H1 (cell line): ENCODE measurements around the gene CAMSAP3. TPM values are rescaled to one million over a fixed set of nuclear protein-coding genes. Genes with fewer than 3 reads are reported as not detected.

Experiments
- CTCF ChIA-PET: fragments of 300-600 bp; sonication (Branson Sonifier 250); formaldehyde crosslinking; loops from one replicate; lab custom pipeline; 2021; ENCODE audit not compliant: partially characterized antibody; lab: Charles Lee
- POLR2A ChIA-PET: fragments of 300-600 bp; sonication (Branson Sonifier 250); formaldehyde crosslinking; loops from one replicate; lab custom pipeline; 2021; ENCODE audit warnings: inconsistent platforms; ENCODE audit not compliant: partially characterized antibody; lab: Charles Lee
- DNase-seq, 2 experiments: peaks; one replicate each; pipeline versions ENCODE4 v3.0.0 to v3.0.0-alpha.2; 2010 to 2022; ENCODE audit warnings: low spot score in 2 of 2, low read depth in 1 of 2, mixed read lengths in 1 of 2
- FAIRE-seq: peaks from 2 replicates; lab custom pipeline; 2011; peaks lifted over from hg19 to GRCh38; lab: Jason Lieb, UNC
- H2AFZ ChIP-seq: 2 replicates; pipeline ENCODE4 v1.8.1; 2012; ENCODE audit warnings: low read length, inconsistent platforms
- H2AK5ac ChIP-seq: 2 replicates; pipeline ENCODE4 v1.6.1; 2013; ENCODE audit warnings: low read depth, low read length
- H2BK120ac ChIP-seq: replicated peaks from 2 replicates; pipeline ENCODE3; 2013; ENCODE audit warnings: low read depth, low read length, inconsistent platforms
- H2BK12ac ChIP-seq: 2 replicates; pipeline ENCODE4 v1.6.1; 2013; ENCODE audit warnings: low read depth, low read length
- H2BK15ac ChIP-seq: 2 replicates; pipeline ENCODE4 v1.6.1; 2013; ENCODE audit warnings: low read length
- H2BK20ac ChIP-seq: 2 replicates; pipeline ENCODE4 v1.6.1; 2013; ENCODE audit warnings: low read length
- H2BK5ac ChIP-seq: 2 replicates; pipeline ENCODE4 v1.6.1; 2013; ENCODE audit warnings: low read depth, low read length
- H3K14ac ChIP-seq: 2 replicates; pipeline ENCODE4 v1.6.1; 2013; ENCODE audit warnings: inconsistent platforms; ENCODE audit not compliant: insufficient read length
- H3K18ac ChIP-seq: 2 replicates; pipeline ENCODE4 v1.6.1; 2013; ENCODE audit warnings: low read length; ENCODE audit errors: extremely low read depth
- H3K23ac ChIP-seq: 2 replicates; pipeline ENCODE4 v1.6.1; 2013; ENCODE audit warnings: inconsistent platforms; ENCODE audit not compliant: insufficient read length
- H3K23me2 ChIP-seq: 2 replicates; pipeline ENCODE4 v1.6.1; 2013; ENCODE audit warnings: low read depth, low read length
- H3K27ac ChIP-seq: 2 replicates; pipeline ENCODE4 v1.6.1; 2011; ENCODE audit warnings: low read depth, low read length, inconsistent platforms
- H3K27me3 ChIP-seq, 4 experiments: replicated peaks in 1 of 4; 1 replicate in 1 of 4; 2 replicates in 3 of 4; pipeline versions ENCODE4 v1.6.1 to v1.8.1; 2011 to 2013; ENCODE audit warnings: low read length in 3 of 4, mild to moderate bottlenecking in 3 of 4, inconsistent platforms in 2 of 4, mixed read lengths in 2 of 4, moderate library complexity in 1 of 4; ENCODE audit not compliant: control insufficient read depth in 3 of 4, insufficient read depth in 3 of 4; ENCODE audit errors: extremely low read depth in 1 of 4
- H3K36me3 ChIP-seq, 4 experiments: 2 replicates each; pipeline versions ENCODE4 v1.6.1 to v1.8.1; 2011 to 2013; ENCODE audit warnings: mild to moderate bottlenecking in 4 of 4, low read length in 3 of 4, moderate library complexity in 2 of 4, control low read depth in 1 of 4, inconsistent platforms in 1 of 4; ENCODE audit not compliant: insufficient read depth in 4 of 4, control insufficient read depth in 2 of 4
- H3K4ac ChIP-seq: replicated peaks from 2 replicates; pipeline ENCODE3; 2013; ENCODE audit warnings: low read length, low read depth, mixed read lengths, inconsistent platforms; ENCODE audit not compliant: insufficient read length
- H3K4me1 ChIP-seq, 4 experiments: replicated peaks in 1 of 4; 1 replicate in 1 of 4; 2 replicates in 3 of 4; pipeline versions ENCODE4 v1.6.1 to v1.8.1; 2011 to 2013; ENCODE audit warnings: low read length in 3 of 4, inconsistent platforms in 2 of 4, mixed read lengths in 1 of 4; ENCODE audit not compliant: insufficient read depth in 4 of 4, control insufficient read depth in 3 of 4
- H3K4me2 ChIP-seq, 2 experiments: 2 replicates each; pipeline versions ENCODE4 v1.6.1 to v1.8.1; 2011 to 2013; ENCODE audit warnings: low read depth in 2 of 2, low read length in 2 of 2, control low read depth in 1 of 2, inconsistent platforms in 1 of 2, mild to moderate bottlenecking in 1 of 2; ENCODE audit not compliant: insufficient read depth in 1 of 2
- H3K4me3 ChIP-seq, 4 experiments: fragments of 200-600, 300-600 bp in 1 of 4; sonication (generic), shearing (Covaris generic), sonication (Bioruptor Twin) in 1 of 4; 2 replicates each; pipeline versions ENCODE4 v1.5.1 to v1.8.1; 2011 to 2016; ENCODE audit warnings: low read length in 4 of 4, low read depth in 3 of 4, control low read depth in 2 of 4, inconsistent platforms in 2 of 4, mild to moderate bottlenecking in 2 of 4, mixed read lengths in 1 of 4, moderate library complexity in 1 of 4; ENCODE audit not compliant: insufficient read depth in 2 of 4; ENCODE audit errors: extremely low read depth in 1 of 4
- H3K56ac ChIP-seq: replicated peaks from 2 replicates; pipeline ENCODE3; 2013; ENCODE audit warnings: low read depth, mild to moderate bottlenecking, mixed read lengths, low read length, inconsistent platforms; ENCODE audit not compliant: insufficient read length
- H3K79me1 ChIP-seq: 2 replicates; pipeline ENCODE4 v1.6.1; 2013; ENCODE audit warnings: low read depth, low read length, control low read depth
- H3K79me2 ChIP-seq, 2 experiments: 2 replicates each; pipeline versions ENCODE4 v1.6.1 to v1.8.1; 2012 to 2013; ENCODE audit warnings: low read length in 2 of 2, mild to moderate bottlenecking in 2 of 2, inconsistent platforms in 1 of 2; ENCODE audit not compliant: insufficient read depth in 2 of 2, control insufficient read depth in 1 of 2
- H3K9ac ChIP-seq, 4 experiments: replicated peaks in 1 of 4; 1 replicate in 1 of 4; 2 replicates in 3 of 4; pipeline versions ENCODE4 v1.6.1 to v1.8.1; 2011 to 2013; ENCODE audit warnings: low read depth in 3 of 4, low read length in 3 of 4, control low read depth in 2 of 4, mild to moderate bottlenecking in 2 of 4, moderate library complexity in 2 of 4, inconsistent platforms in 1 of 4; ENCODE audit errors: extremely low read depth in 1 of 4
- H3K9me3 ChIP-seq, 2 experiments: 2 replicates each; pipeline versions ENCODE4 v1.6.1 to v1.8.1; 2012 to 2013; ENCODE audit warnings: mild to moderate bottlenecking in 2 of 2, moderate library complexity in 2 of 2, control low read depth in 1 of 2, inconsistent platforms in 1 of 2, low read depth in 1 of 2, low read length in 1 of 2, mixed read lengths in 1 of 2; ENCODE audit not compliant: insufficient read depth in 2 of 2
- H4K20me1 ChIP-seq, 2 experiments: replicated peaks in 1 of 2; 2 replicates each; pipeline versions ENCODE3 to v1.8.1; 2011 to 2013; ENCODE audit warnings: inconsistent platforms in 2 of 2, low read length in 2 of 2, mild to moderate bottlenecking in 1 of 2; ENCODE audit not compliant: insufficient read depth in 2 of 2, control insufficient read depth in 1 of 2
- H4K5ac ChIP-seq: 2 replicates; pipeline ENCODE4 v1.6.1; 2013; ENCODE audit warnings: low read length, low read depth, mixed read lengths, inconsistent platforms; ENCODE audit not compliant: insufficient read length
- H4K8ac ChIP-seq: 2 replicates; pipeline ENCODE4 v1.8.0; 2013; ENCODE audit warnings: mild to moderate bottlenecking, moderate library complexity, low read length, inconsistent platforms; ENCODE audit not compliant: insufficient read depth; ENCODE audit errors: extremely low read depth
- H4K91ac ChIP-seq: replicated peaks from 2 replicates; pipeline ENCODE3; 2013; ENCODE audit warnings: low read length, mixed read lengths, inconsistent platforms; ENCODE audit not compliant: insufficient read length
- CHD2 ChIP-seq: IDR thresholded peaks from 2 replicates; pipeline ENCODE4 v1.6.1; 2012; ENCODE audit warnings: low read length, improper control_type of control experiment
- EZH2 ChIP-seq: fragments of 200-600 bp; sonication (generic); IDR thresholded peaks from 2 replicates; pipeline ENCODE4 v1.7.1; 2012; ENCODE audit warnings: low read depth, mild to moderate bottlenecking, moderate library complexity, low read length, inconsistent platforms; ENCODE audit not compliant: severe bottlenecking
- GTF2F1 ChIP-seq: IDR thresholded peaks from 2 replicates; pipeline ENCODE4 v1.6.1; 2012; ENCODE audit warnings: low read depth, low read length, improper control_type of control experiment, borderline replicate concordance
- JUND ChIP-seq: IDR thresholded peaks from 2 replicates; pipeline ENCODE4 v1.6.1; 2011; ENCODE audit warnings: mild to moderate bottlenecking, improper control_type of control experiment, low read length
- SP1 ChIP-seq: IDR thresholded peaks from 2 replicates; pipeline ENCODE4 v1.6.1; 2011; ENCODE audit warnings: low read depth, low read length
- TBP ChIP-seq: IDR thresholded peaks from 2 replicates; pipeline ENCODE4 v1.6.1; 2011; ENCODE audit warnings: low read depth, low read length, improper control_type of control experiment
- YY1 ChIP-seq: IDR thresholded peaks from 2 replicates; pipeline ENCODE4 v1.6.1; 2011; ENCODE audit warnings: low read depth, mild to moderate bottlenecking, low read length
- WGBS, 2 experiments: shearing (Covaris generic) in 1 of 2; methylation state at CpG; one replicate each; pipeline versions ENCODE4 v1.1.6 to v1.1.7; 2013 to 2015; ENCODE audit warnings: low lambda C conversion rate in 2 of 2, mixed read lengths in 2 of 2, inconsistent platforms in 1 of 2, low coverage in 1 of 2, missing lambda C conversion rate in 1 of 2; ENCODE audit not compliant: insufficient replicate concordance in 2 of 2, insufficient coverage in 1 of 2, insufficient read length in 1 of 2; ENCODE audit errors: extremely low coverage in 1 of 2, missing lambda C conversion rate in 1 of 2; 5-methylcytosine and 5-hydroxymethylcytosine counted together
- polyA plus RNA-seq, 7 experiments: library from polyadenylated mRNA; depleted of rRNA in 3 of 7; stranded (reverse) in 5 of 7; unstranded in 2 of 7; fragments of >200 nt in 5 of 7; fragments of 200-250 nt in 2 of 7; gene quantifications; 1 replicate in 5 of 7; 2 replicates in 1 of 7; 4 replicates in 1 of 7; pipeline versions ENCODE4 v1.2.1 to v1.2.3, GENCODE V29; 2011 to 2013; ENCODE audit warnings: missing spikeins in 2 of 7, mixed read lengths in 2 of 7
- total RNA-seq: library from RNA; stranded (reverse); fragmentation: NEBNext Ultra II Directional; extraction: Animal tissue kit (Norgen Biotek cat#: 25700); gene quantifications from 2 replicates; pipeline ENCODE4 v1.2.1, GENCODE V29; 2021

The CAMSAP3 gene
- total and polyA plus RNA-seq, 2 of the 8 experiments (the other 6 are each of a cell fraction or from before 2014, with no cell fraction given) = 11.4 to 30.4 TPM

GRCh38 chr19:7662657-7663056 lies 67.0 kb downstream of the CAMSAP3 start:
- ChIA-PET CTCF (interaction anchor here (1.5 to 2.4 kb wide), 2 partner anchors 18 to 34 kb away, joined by 4 to 10 read pairs; partner anchors contain the start of gene TRAPPC5), POLR2A (interaction anchor here (0.7 kb wide), 1 partner anchor 27 kb away, joined by 3 read pairs; no protein-coding TSS in a partner anchor)
- Histone ChIP-seq H3K23ac (no peak overlapping the region), H2BK120ac (no peak overlapping the region), H3K9me3 (no peaks in the 10 kb centered on the region), H3K4me1 (no peaks in the 10 kb centered on the region), H2BK5ac (no peak overlapping the region), H2AFZ (no peak overlapping the region), H4K91ac (no peak overlapping the region), H3K4me2 (no peak overlapping the region), H3K23me2 (no peaks in the 10 kb centered on the region), H3K36me3 (no peaks in the 10 kb centered on the region), H3K4ac (no peak overlapping the region), H2BK12ac (no peak overlapping the region), H3K4me3 (no peak overlapping the region), H3K18ac (no peak overlapping the region), H3K79me2 (no peaks in the 10 kb centered on the region), H3K14ac (no peak overlapping the region), H2AK5ac (no peak overlapping the region), H4K5ac (no peak overlapping the region), H3K27ac (no peak overlapping the region), H2BK15ac (no peak overlapping the region), H4K20me1 (no peaks in the 10 kb centered on the region), H3K27me3 (no peaks in the 10 kb centered on the region), H2BK20ac (no peak overlapping the region), H3K56ac (no peak overlapping the region), H3K79me1 (no peaks in the 10 kb centered on the region), H4K8ac (no peak overlapping the region)
- DNase-seq = no peak
- 75% methylated on average over 14 of the region's 14 CpGs; no CpG with 5 or more reads in 1 of the 2 experiments for WGBS, 2 experiments
- FAIRE-seq = no peak
- no peak for TF ChIP-seq SP1
- no peak for TF ChIP-seq JUND
- TF ChIP-seq GTF2F1 = no peak
- no peak for TF ChIP-seq CHD2
- TF ChIP-seq TBP = no peak
- no peak for TF ChIP-seq EZH2
- no peak for TF ChIP-seq YY1
- TF ChIP-seq, all 59 proteins: peak for 0
- no peak overlapping the region for H3K9ac ChIP-seq
